OCI-LY1 (cell line): ENCODE data around the gene ANKS1A.

Source experiments
- H2AFZ ChIP-seq: fragments of 200-600 bp; sonication (generic), shearing (Covaris generic); 2 replicates; pipeline ENCODE4 v1.6.0; 2014; ENCODE audit warnings: antibody characterized with exemption, mild to moderate bottlenecking, low read length
- H3F3A ChIP-seq: fragments of 200-600 bp; sonication (generic), shearing (Covaris generic); 2 replicates; pipeline ENCODE4 v1.6.0; 2014; ENCODE audit warnings: mild to moderate bottlenecking, antibody characterized with exemption, low read length, moderate library complexity; ENCODE audit not compliant: insufficient read depth
- H3K27ac ChIP-seq: fragments of 200-600 bp; sonication (generic); 2 replicates; pipeline ENCODE4 v1.5.1; 2014; ENCODE audit warnings: low read length, mixed run types, mild to moderate bottlenecking, low read depth; ENCODE audit not compliant: poor library complexity, severe bottlenecking
- H3K27me3 ChIP-seq: fragments of 200-600 bp; sonication (generic); 2 replicates; pipeline ENCODE4 v1.6.0; 2014; ENCODE audit warnings: antibody characterized with exemption, mild to moderate bottlenecking, low read length, moderate library complexity; ENCODE audit not compliant: insufficient read depth
- H3K36me3 ChIP-seq: fragments of 200-600 bp; sonication (generic); 2 replicates; pipeline ENCODE4 v1.6.1; 2014; ENCODE audit warnings: mild to moderate bottlenecking, antibody characterized with exemption, low read length, moderate library complexity, mixed read lengths; ENCODE audit not compliant: insufficient read depth
- H3K4me1 ChIP-seq: fragments of 200-600 bp; sonication (generic); 2 replicates; pipeline ENCODE4 v1.5.1; 2014; ENCODE audit warnings: mild to moderate bottlenecking, low read length, moderate library complexity; ENCODE audit not compliant: insufficient read depth, severe bottlenecking
- H3K4me2 ChIP-seq: fragments of 200-600 bp; sonication (generic), shearing (Covaris generic); 2 replicates; pipeline ENCODE4 v1.6.1; 2014; ENCODE audit warnings: low read length
- H3K4me3 ChIP-seq: fragments of 200-600 bp; sonication (generic); 2 replicates; pipeline ENCODE4 v1.5.1; 2014; ENCODE audit warnings: low read length, low read depth, mild to moderate bottlenecking, mixed read lengths; ENCODE audit not compliant: poor library complexity, severe bottlenecking
- H3K79me2 ChIP-seq: fragments of 200-600 bp; shearing (Covaris generic); 2 replicates; pipeline ENCODE4 v1.6.1; 2016; ENCODE audit warnings: mixed run types, low read length, mixed read lengths; ENCODE audit not compliant: insufficient read depth
- H3K9ac ChIP-seq: fragments of 200-600 bp; sonication (generic), shearing (Covaris generic); 2 replicates; pipeline ENCODE4 v1.6.1; 2014; ENCODE audit warnings: mild to moderate bottlenecking, low read length, mixed read lengths
- H3K9me2 ChIP-seq: fragments of 200-600 bp; sonication (generic), shearing (Covaris generic); 2 replicates; pipeline ENCODE4 v1.6.1; 2014; ENCODE audit warnings: low read depth, mild to moderate bottlenecking, low read length, mixed read lengths
- H3K9me3 ChIP-seq: fragments of 200-600 bp; shearing (Covaris generic); 2 replicates; pipeline ENCODE4 v1.6.1; 2014; ENCODE audit warnings: low read length, mixed read lengths
- H4K20me1 ChIP-seq: fragments of 200-600 bp; sonication (generic), shearing (Covaris generic); 2 replicates; pipeline ENCODE4 v1.6.0; 2016; ENCODE audit warnings: mild to moderate bottlenecking, low read length; ENCODE audit not compliant: insufficient read depth
- EZH2 ChIP-seq: fragments of 200-600 bp; sonication (generic), shearing (Covaris generic); IDR thresholded peaks from 2 replicates; pipeline ENCODE4 v1.8.0; 2017; ENCODE audit warnings: borderline replicate concordance, mixed run types, mild to moderate bottlenecking, antibody characterized with exemption, low read length, moderate library complexity, mixed read lengths
- TF ChIP-seq, protein P1 (sequence below): fragments of 200-600 bp; sonication (generic), shearing (Covaris generic); IDR thresholded peaks from 2 replicates; pipeline ENCODE4 v1.5.1; 2017; ENCODE audit warnings: mild to moderate bottlenecking, antibody characterized with exemption, low read length, moderate library complexity, mixed read lengths

The ANKS1A gene

DNA sequence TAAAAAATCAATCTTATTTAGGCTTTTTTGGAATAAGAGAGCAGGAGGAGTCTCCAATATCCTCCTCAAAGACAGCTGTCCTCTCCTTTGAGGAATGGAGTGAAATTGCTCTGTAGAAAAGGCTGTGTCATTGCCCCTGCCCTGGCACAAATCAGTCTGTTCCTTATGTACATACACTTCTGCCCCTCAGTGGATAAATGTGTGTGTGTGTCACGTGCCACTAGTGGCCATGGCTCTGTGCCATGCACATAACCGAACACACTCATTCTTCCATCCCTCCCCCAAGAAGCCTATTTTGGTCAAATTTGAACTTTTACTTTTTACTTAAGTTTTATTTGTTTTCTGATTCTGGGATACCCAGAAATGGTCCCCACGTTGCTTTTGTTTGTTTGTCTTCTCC lies 49.2 kb downstream of the ANKS1A start:
- Histone ChIP-seq H3K4me1 (no peaks in the 10 kb centered on the region), H3K4me2 (no peak overlapping the region), H3K36me3 (no peaks in the 10 kb centered on the region), H3K79me2 (no peaks in the 10 kb centered on the region), H2AFZ (no peak overlapping the region), H3K9me3 (no peaks in the 10 kb centered on the region), H3K27ac (no peak overlapping the region), H4K20me1 (no peaks in the 10 kb centered on the region), H3K9ac (no peak overlapping the region), H3F3A (no peaks in the 10 kb centered on the region; the same call in 1 of the 2 replicates), H3K27me3 (no peaks in the 10 kb centered on the region), H3K9me2 (no peaks in the 10 kb centered on the region), H3K4me3 (no peak overlapping the region)
- TF ChIP-seq, protein P1, sequence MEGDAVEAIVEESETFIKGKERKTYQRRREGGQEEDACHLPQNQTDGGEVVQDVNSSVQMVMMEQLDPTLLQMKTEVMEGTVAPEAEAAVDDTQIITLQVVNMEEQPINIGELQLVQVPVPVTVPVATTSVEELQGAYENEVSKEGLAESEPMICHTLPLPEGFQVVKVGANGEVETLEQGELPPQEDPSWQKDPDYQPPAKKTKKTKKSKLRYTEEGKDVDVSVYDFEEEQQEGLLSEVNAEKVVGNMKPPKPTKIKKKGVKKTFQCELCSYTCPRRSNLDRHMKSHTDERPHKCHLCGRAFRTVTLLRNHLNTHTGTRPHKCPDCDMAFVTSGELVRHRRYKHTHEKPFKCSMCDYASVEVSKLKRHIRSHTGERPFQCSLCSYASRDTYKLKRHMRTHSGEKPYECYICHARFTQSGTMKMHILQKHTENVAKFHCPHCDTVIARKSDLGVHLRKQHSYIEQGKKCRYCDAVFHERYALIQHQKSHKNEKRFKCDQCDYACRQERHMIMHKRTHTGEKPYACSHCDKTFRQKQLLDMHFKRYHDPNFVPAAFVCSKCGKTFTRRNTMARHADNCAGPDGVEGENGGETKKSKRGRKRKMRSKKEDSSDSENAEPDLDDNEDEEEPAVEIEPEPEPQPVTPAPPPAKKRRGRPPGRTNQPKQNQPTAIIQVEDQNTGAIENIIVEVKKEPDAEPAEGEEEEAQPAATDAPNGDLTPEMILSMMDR, result no peak
- TF ChIP-seq EZH2, result no peak

DNA sequence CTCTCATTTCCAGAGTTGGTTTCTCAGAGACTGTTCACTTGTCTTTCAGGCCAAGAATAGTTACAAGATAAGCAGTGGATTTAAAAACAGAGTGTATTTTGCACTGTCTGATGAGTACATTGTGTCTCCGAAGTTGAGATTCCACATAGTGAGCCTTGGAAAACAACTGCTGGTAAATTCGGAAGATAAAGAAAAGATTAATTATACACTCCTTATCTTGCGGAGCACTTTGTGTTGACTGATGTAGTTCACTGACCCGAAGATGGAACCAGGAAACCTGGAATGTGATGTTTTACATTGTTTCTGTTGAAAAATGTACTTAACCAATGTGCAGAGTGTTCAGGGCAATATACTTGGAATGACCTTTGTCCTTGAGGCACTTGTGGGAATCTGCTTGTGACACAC lies 51.0 kb downstream of the ANKS1A start:
- no peaks in the 10 kb centered on the region for H3K79me2 ChIP-seq
- no peak overlapping the region for H2AFZ ChIP-seq
- no peaks in the 10 kb centered on the region for H4K20me1 ChIP-seq
- H3F3A ChIP-seq, result no peaks in the 10 kb centered on the region; the same call in 1 of the 2 replicates
- H3K4me3 ChIP-seq, result no peak overlapping the region
- H3K4me1 ChIP-seq, result no peaks in the 10 kb centered on the region
- no peaks in the 10 kb centered on the region for H3K36me3 ChIP-seq
- H3K27ac ChIP-seq, result no peak overlapping the region
- H3K27me3 ChIP-seq, result no peaks in the 10 kb centered on the region
- H3K4me2 ChIP-seq, result no peak overlapping the region
- no peaks in the 10 kb centered on the region for H3K9me3 ChIP-seq
- TF ChIP-seq, protein P1, result no peak
- no peak for TF ChIP-seq EZH2
- no peaks in the 10 kb centered on the region for H3K9me2 ChIP-seq
- no peak overlapping the region for H3K9ac ChIP-seq

DNA sequence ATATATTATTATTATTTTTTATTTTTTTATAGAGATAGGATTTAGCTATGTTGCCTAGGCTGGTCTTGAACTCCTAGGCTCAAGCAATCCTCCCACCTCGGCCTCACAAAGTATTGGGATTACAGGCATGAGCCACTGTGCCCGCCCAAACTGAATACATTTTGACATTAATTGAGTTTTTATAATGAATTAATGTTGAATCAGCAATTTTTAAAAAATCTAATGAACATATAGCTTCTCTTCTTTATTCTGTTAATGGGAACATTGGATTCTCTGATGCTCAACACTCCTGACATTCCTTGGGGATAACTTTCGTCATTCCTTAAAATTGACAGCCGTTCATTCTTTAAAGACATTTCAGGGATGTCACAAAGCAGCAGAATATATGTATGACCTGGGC lies 52.4 kb downstream of the ANKS1A start:
- TF ChIP-seq, protein P1, result no peak
- TF ChIP-seq EZH2, result no peak
- H3K79me2 ChIP-seq, result no peaks in the 10 kb centered on the region
- H3K36me3 ChIP-seq, result no peaks in the 10 kb centered on the region
- no peak overlapping the region for H2AFZ ChIP-seq
- H3K9me2 ChIP-seq, result no peaks in the 10 kb centered on the region
- no peaks in the 10 kb centered on the region for H3K9me3 ChIP-seq
- no peak overlapping the region for H3K4me2 ChIP-seq
- H3K27me3 ChIP-seq, result no peaks in the 10 kb centered on the region
- H3K4me1 ChIP-seq, result no peaks in the 10 kb centered on the region
- no peak overlapping the region for H3K9ac ChIP-seq
- H4K20me1 ChIP-seq, result no peaks in the 10 kb centered on the region
- H3F3A ChIP-seq, result no peaks in the 10 kb centered on the region; the same call in 1 of the 2 replicates
- H3K27ac ChIP-seq, result no peak overlapping the region
- no peak overlapping the region for H3K4me3 ChIP-seq
